Activated CD4-positive, alpha-beta memory T cell treated with anti-CD3 and anti-CD28 coated beads, Interleukin-2, amount 10 ng/mL, durations not matched to agents 7 days and 5 days (primary cell): ENCODE measurements around the gene C19orf44. TPM values are rescaled to one million over a fixed set of nuclear protein-coding genes. Genes with fewer than 3 reads are reported as not detected.
"Not testable (repeated sequence)": the region's sequence is repeated elsewhere in the genome, so short reads cannot be mapped to it uniquely, and the experiment has no call there.

Experiments
- CTCF ChIA-PET: fragments of 350-600 bp; sonication (Branson Sonifier 250); formaldehyde crosslinking; loops from one replicate; lab custom pipeline; 2021; ENCODE audit warnings: antibody characterized with exemption, inconsistent platforms; lab: Charles Lee
- POLR2A ChIA-PET: fragments of 350-600 bp; sonication (Branson Sonifier 250); formaldehyde crosslinking; loops from one replicate; lab custom pipeline; 2021; ENCODE audit warnings: antibody characterized with exemption; lab: Charles Lee
- DNase-seq: peaks from one replicate; pipeline ENCODE4 v3.0.0-alpha.2; 2020
- H3K27ac Mint-ChIP-seq: one replicate; pipeline ENCODE4 v1.8.0; 2021; ENCODE audit warnings: mild to moderate bottlenecking, mixed read lengths
- H3K27me3 Mint-ChIP-seq: one replicate; pipeline ENCODE4 v1.8.0; 2021; ENCODE audit warnings: mixed read lengths
- H3K36me3 Mint-ChIP-seq: one replicate; pipeline ENCODE4 v1.8.0; 2021; ENCODE audit warnings: low read depth, mixed read lengths
- H3K4me1 Mint-ChIP-seq: one replicate; pipeline ENCODE4 v1.8.0; 2021; ENCODE audit warnings: mixed read lengths
- H3K4me3 Mint-ChIP-seq: one replicate; pipeline ENCODE4 v1.8.0; 2021; ENCODE audit warnings: mild to moderate bottlenecking, mixed read lengths
- H3K9me3 Mint-ChIP-seq: one replicate; pipeline ENCODE4 v1.8.0; 2021; ENCODE audit warnings: mixed read lengths
- total RNA-seq, 2 experiments: library from RNA; stranded (reverse); gene quantifications; one replicate each; pipeline ENCODE4 v1.2.3, GENCODE V29; 2021

Gene C19orf44
- total RNA-seq, 2 experiments from 2014 or later, result 2.6 to 3.3 TPM

DNA sequence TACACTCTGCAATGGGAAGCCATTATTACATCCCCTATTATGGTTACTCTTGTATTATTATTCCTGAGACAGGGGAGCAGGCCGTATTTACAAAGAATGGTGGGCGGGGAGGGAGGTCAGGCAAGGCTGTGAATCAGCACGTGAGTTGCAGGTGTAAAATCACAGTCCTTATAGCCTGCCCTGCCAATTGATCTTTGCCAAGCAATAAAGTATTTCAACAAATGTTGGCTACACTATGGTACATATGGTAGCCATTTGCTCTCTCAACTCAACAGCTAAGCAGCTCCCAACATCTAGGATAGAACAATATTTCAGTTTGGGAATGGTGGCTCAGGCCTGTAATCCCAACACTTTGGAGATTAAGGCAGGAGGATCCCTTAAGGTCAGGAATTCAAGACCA lies 36.5 kb upstream of the C19orf44 start:
- Mint-ChIP-seq H3K9me3 (no peaks in the 10 kb centered on the region), H3K4me1 (peaks cover 37% of the 10 kb centered on the region), H3K27me3 (no peaks in the 10 kb centered on the region), H3K27ac (no peak overlapping the region), H3K36me3 (peaks cover 3% of the 10 kb centered on the region), H3K4me3 (no peak overlapping the region)
- ChIA-PET POLR2A (interaction anchor here (1.2 kb wide), 1 partner anchor 11 kb away, joined by 3 read pairs; no protein-coding TSS in a partner anchor), CTCF (no interaction called here)
- no peak for DNase-seq

DNA sequence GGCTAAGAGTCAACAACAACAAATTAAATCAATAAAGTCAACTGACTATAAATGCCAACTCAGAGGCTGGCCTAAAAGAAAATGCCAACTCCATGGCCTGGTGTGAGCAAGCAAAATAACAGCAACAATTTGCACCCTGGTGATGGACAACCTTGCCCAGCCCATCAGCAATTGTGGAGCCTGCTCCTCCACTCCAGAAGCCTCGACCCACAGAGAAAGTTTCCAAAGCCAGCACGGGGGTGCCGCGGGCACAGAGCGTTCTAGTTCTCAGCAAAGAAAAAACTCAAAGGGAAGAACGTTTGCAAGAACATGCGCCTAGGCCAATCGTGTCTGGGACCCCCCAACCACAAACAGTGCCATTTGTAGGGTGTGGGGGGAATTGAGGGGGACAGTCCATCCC lies 35.7 kb upstream of the C19orf44 start:
- Mint-ChIP-seq H3K9me3 (no peaks in the 10 kb centered on the region), H3K4me3 (no peak overlapping the region), H3K4me1 (peaks cover 37% of the 10 kb centered on the region), H3K27me3 (no peaks in the 10 kb centered on the region), H3K27ac (no peak overlapping the region), H3K36me3 (peaks cover 3% of the 10 kb centered on the region)
- CTCF ChIA-PET, result no interaction called here
- POLR2A ChIA-PET, result interaction anchor here (1.2 kb wide), 1 partner anchor 10 kb away, joined by 3 read pairs; no protein-coding TSS in a partner anchor
- DNase-seq, result no peak

- Mint-ChIP-seq H3K27me3 (no peaks in the 10 kb centered on the region), H3K36me3 (peaks cover 6% of the 10 kb centered on the region), H3K27ac (no peak overlapping the region), H3K9me3 (no peaks in the 10 kb centered on the region), H3K4me1 (peaks cover 37% of the 10 kb centered on the region), H3K4me3 (no peak overlapping the region)
- POLR2A ChIA-PET, result interaction anchor here (0.7 kb wide), 1 partner anchor 9 kb away, joined by 3 read pairs; the partner anchor contains the start of gene EPS15L1
- no peak for DNase-seq
- CTCF ChIA-PET, result no interaction called here
These were observed 34.6 kb upstream of the C19orf44 start for GRCh38 chr19:16461630-16462051.

DNA sequence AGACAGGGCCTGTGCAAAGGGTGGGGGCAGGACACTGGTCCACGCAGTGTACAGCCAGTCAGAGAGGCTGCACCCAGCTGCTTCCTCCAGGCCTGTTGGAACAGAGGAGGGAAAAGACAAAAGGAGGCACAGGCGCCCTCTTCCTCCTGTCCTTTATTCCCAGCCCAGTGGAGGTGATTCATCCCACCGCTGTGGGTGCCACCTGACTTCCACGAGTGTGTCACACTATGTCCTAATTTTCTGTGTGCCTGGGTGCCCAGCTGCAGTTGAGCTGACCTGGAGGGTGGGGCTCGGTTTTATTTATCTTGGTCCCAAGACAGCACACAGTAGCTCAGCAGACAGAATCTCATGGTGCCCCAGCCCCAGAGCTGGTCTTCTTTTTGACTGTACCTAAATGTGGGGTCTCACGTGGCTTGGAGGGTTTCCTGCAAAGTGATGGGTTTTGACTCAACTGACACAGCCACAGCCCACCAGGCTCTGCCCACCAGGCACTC lies 33.4 kb upstream of the C19orf44 start:
- no peak for DNase-seq
- CTCF ChIA-PET, result interaction anchor here (1.1 kb wide), 1 partner anchor 19 kb away, joined by 3 read pairs; no protein-coding TSS in a partner anchor
- POLR2A ChIA-PET, result interaction anchor here (1.3 kb wide), 2 partner anchors 8 to 13 kb away, joined by 4 to 5 read pairs; no protein-coding TSS in a partner anchor
- H3K36me3 Mint-ChIP-seq, result peaks cover 10% of the 10 kb centered on the region
- H3K4me1 Mint-ChIP-seq, result peaks cover 32% of the 10 kb centered on the region
- H3K27ac Mint-ChIP-seq, result no peak overlapping the region
- no peaks in the 10 kb centered on the region for H3K9me3 Mint-ChIP-seq
- H3K4me3 Mint-ChIP-seq, result no peak overlapping the region
- no peaks in the 10 kb centered on the region for H3K27me3 Mint-ChIP-seq

- POLR2A ChIA-PET, result interaction anchor here (1.3 kb wide), 2 partner anchors 8 to 14 kb away, joined by 4 to 5 read pairs; no protein-coding TSS in a partner anchor
- H3K27ac Mint-ChIP-seq, result no peak overlapping the region
- CTCF ChIA-PET, result interaction anchor here (1.1 kb wide), 1 partner anchor 18 kb away, joined by 3 read pairs; no protein-coding TSS in a partner anchor
These were observed 32.7 kb upstream of the C19orf44 start for GRCh38 chr19:16463341-16463990.

GRCh38 chr19:16463991-16464575 lies 32.1 kb upstream of the C19orf44 start:
- ChIA-PET POLR2A (no interaction called here), CTCF (interaction anchor here (1.1 kb wide), 1 partner anchor 18 kb away, joined by 3 read pairs; no protein-coding TSS in a partner anchor)
- Mint-ChIP-seq H3K27ac (no peak overlapping the region), H3K9me3 (no peaks in the 10 kb centered on the region), H3K27me3 (no peaks in the 10 kb centered on the region), H3K36me3 (peaks cover 10% of the 10 kb centered on the region), H3K4me1 (peaks cover 28% of the 10 kb centered on the region), H3K4me3 (no peak overlapping the region)
- DNase-seq, result no peak

More at GRCh38 chr19:16463341-16463990, 32.7 kb upstream of the C19orf44 start:
- Mint-ChIP-seq H3K27me3 (no peaks in the 10 kb centered on the region), H3K9me3 (no peaks in the 10 kb centered on the region), H3K4me3 (no peak overlapping the region), H3K4me1 (peaks cover 29% of the 10 kb centered on the region), H3K36me3 (peaks cover 10% of the 10 kb centered on the region)
- no peak for DNase-seq

GRCh38 chr19:16465239-16465638 lies 31.0 kb upstream of the C19orf44 start:
- CTCF ChIA-PET, result no interaction called here
- POLR2A ChIA-PET, result no interaction called here

DNA sequence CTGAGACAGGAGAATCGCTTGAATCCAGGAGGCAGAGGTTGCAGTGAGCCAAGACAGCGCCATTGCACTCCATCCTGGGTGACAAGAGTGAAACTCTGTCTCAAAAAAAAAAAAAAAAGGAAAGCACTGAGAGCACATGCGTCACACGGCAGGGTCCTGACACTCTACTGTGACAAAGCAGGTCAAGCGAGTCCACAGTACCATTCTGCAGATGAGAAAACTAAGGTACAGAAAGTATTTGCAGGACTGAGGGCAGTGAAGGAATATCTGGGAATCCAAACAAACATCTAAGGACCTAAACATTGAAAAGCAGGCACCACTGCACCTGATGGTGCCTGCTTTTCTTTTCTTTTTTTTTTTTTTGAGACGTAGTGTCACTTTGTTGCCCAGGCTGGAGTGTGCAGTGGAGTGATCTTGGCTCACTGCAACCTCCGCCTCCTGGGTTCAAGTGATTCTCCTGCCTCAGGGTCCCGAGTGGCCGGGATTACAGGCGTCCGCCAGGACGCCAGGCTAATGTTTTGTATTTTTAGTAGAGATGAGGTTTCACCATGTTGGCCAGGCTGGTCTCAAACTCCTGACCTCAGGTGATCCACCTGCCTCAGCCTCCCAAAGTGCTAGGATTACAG lies 29.3 kb upstream of the C19orf44 start:
- POLR2A ChIA-PET, H3K4me3 Mint-ChIP-seq, H3K9me3 Mint-ChIP-seq, H3K27me3 Mint-ChIP-seq, H3K27ac Mint-ChIP-seq, DNase-seq, CTCF ChIA-PET: not testable (repeated sequence)
- Mint-ChIP-seq H3K36me3 (peaks cover 13% of the 10 kb centered on the region), H3K4me1 (peaks cover 48% of the 10 kb centered on the region)

More at GRCh38 chr19:16465239-16465638, 31.0 kb upstream of the C19orf44 start:
- Mint-ChIP-seq H3K36me3 (peaks cover 13% of the 10 kb centered on the region), H3K4me1 (peaks cover 37% of the 10 kb centered on the region), H3K27me3 (no peaks in the 10 kb centered on the region), H3K27ac (no peak overlapping the region), H3K9me3 (no peaks in the 10 kb centered on the region), H3K4me3 (no peak overlapping the region)
- DNase-seq, result no peak

- CTCF ChIA-PET, result no interaction called here
- peaks cover 11% of the 10 kb centered on the region for H3K36me3 Mint-ChIP-seq
- no peak overlapping the region for H3K4me3 Mint-ChIP-seq
- no peaks in the 10 kb centered on the region for H3K27me3 Mint-ChIP-seq
- POLR2A ChIA-PET, result no interaction called here
- no peaks in the 10 kb centered on the region for H3K9me3 Mint-ChIP-seq
- no peak for DNase-seq
- peaks cover 46% of the 10 kb centered on the region for H3K4me1 Mint-ChIP-seq
- H3K27ac Mint-ChIP-seq, result no peak overlapping the region
These were observed 28.6 kb upstream of the C19orf44 start for GRCh38 chr19:16467581-16467980.

DNA sequence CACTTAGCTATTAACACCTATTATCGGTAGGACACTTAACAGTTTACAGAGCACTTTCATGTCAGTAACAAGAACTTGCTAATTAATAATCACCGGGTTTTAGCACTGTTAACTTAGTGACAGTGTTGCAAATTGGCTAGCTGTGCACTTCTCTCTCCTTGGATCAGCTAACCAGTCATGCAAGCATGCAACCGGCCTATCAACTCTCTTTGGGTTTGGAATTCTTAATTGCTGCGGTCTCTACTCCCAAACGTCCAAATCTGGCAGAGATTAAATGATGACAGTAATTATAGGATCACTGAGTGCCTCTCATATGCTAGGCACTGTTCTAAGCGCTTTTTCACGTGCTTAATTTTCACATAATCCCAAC lies 25.7 kb upstream of the C19orf44 start:
- Mint-ChIP-seq H3K4me3 (peak overlapping the region; percentile 87), H3K9me3 (peaks cover 5% of the 10 kb centered on the region), H3K4me1 (peaks cover 35% of the 10 kb centered on the region), H3K36me3 (peaks cover 13% of the 10 kb centered on the region), H3K27ac (no peak overlapping the region), H3K27me3 (peaks cover 5% of the 10 kb centered on the region)
- DNase-seq, result no peak
- ChIA-PET POLR2A (interaction anchor here (0.9 to 1.9 kb wide), 9 partner anchors 8 to 158 kb away, joined by 3 to 8 read pairs (median 4); partner anchors contain the start of genes C19orf44, CALR3 and MED26), CTCF (interaction anchor here (1.0 kb wide), 1 partner anchor 21 kb away, joined by 3 read pairs; no protein-coding TSS in a partner anchor)

DNA sequence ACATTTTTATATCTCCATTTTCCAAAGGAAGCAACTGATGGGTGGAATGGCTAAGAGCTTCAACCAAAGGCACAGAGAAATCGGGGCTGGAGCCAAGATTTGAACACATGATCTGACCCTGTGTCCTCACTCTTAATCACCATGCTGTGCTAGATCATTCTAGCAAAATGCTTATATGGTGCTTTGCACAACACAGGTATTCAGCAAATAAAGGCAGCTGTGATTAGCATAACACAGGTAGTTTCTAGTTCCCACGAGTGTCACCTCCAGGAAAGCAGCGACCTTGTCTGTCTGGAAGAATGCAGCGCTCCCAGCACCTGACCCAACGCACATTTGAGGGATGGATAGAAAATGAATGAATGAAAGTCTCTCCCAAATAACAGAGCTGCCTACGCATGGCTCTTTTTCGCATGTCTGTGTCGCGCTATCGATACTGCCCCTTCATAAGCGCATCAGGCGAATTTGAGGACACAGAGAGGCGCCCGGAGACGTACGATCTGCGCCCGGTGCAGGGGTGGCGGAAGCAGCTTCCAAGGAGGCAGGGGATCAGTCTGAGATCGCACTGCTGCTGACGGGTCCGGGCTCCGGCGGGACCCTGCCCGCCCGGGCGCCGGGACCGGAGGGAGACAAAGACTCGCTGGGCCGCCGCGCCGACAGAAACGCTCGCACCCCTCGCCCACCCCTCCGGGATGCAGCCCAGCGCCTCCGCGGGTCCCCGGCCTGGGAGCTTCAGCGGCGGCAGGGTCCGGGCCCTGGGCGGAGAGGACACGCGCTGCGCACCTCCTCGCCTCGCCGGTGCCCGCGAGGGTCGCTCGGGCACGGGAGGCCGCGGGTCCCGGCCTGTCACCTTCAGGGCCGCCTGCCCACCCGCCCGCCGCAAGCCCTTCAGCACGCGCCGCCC lies 25.0 kb upstream of the C19orf44 start:
- H3K36me3 Mint-ChIP-seq, result peaks cover 12% of the 10 kb centered on the region
- peak overlapping the region; percentile 87 for H3K4me3 Mint-ChIP-seq
- ChIA-PET POLR2A (interaction anchor here (0.9 to 1.9 kb wide), 9 partner anchors 8 to 157 kb away, joined by 3 to 8 read pairs (median 4); partner anchors contain the start of genes C19orf44, CALR3 and MED26), CTCF (interaction anchor here (1.0 to 1.2 kb wide), 2 partner anchors 22 to 29 kb away, joined by 3 read pairs; no protein-coding TSS in a partner anchor)
- peaks cover 5% of the 10 kb centered on the region for H3K27me3 Mint-ChIP-seq
- H3K9me3 Mint-ChIP-seq, result peaks cover 5% of the 10 kb centered on the region
- peak; percentile 41 for DNase-seq
- H3K4me1 Mint-ChIP-seq, result peaks cover 34% of the 10 kb centered on the region
- peak overlapping the region; percentile 52 for H3K27ac Mint-ChIP-seq

GRCh38 chr19:16472559-16472899 lies 23.7 kb upstream of the C19orf44 start:
- POLR2A ChIA-PET, result interaction anchor here (0.5 kb wide), 1 partner anchor 34 kb away, joined by 3 read pairs; no protein-coding TSS in a partner anchor
- H3K27ac Mint-ChIP-seq, H3K36me3 Mint-ChIP-seq, H3K27me3 Mint-ChIP-seq, H3K9me3 Mint-ChIP-seq, DNase-seq, CTCF ChIA-PET: not testable (repeated sequence)
- peak overlapping the region; percentile 71 for H3K4me3 Mint-ChIP-seq
- H3K4me1 Mint-ChIP-seq, result peaks cover 30% of the 10 kb centered on the region
